ENCODE data around the gene ARHGEF3. TPM values are rescaled to one million over a fixed set of nuclear protein-coding genes. Genes with fewer than 3 reads are reported as not detected.

Gene ARHGEF3
- total and polyA plus RNA-seq, 4 experiments from 2014 or later = 120 to 160 (median 126) TPM

DNA sequence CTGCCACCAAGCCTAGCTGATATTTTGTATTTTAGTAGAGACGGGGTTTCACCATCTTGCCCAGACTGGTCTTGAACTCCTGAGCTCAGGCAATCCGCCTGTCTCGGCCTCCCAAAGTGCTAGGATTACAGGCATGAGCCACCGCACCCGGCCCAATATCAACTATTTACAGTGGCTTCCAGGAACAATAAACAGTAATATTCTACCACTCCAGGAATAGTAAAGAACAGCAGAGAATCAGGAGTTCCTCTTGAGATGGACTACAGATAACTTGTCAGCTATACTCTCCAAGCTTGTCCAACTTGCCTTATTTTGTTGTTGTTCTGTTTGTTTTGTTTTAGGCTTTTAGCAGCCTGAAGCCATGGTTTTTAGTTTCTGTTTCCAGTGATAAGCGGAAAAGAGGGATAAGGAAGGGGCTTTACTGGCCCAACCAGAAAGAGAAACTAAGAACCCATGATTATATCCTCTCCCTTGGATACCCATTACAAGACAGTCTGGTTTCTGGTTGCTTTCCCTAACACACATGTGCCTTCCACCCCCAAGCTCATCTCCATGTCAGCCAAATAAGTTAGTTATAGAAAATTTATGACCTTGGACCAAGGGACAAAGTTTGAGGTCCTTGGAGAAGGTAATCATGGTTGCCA is 36.7 kb downstream of the ARHGEF3 start:
- Mint-ChIP-seq H3K27me3 (no peaks in the 10 kb centered on the region), H3K4me1 (peaks cover 53 to 83% (median 67%) of the 10 kb centered on the region in 4 donors), H3K27ac (peak overlapping the region; percentile 24 to 88 (median 81)), H3K4me3 (peak overlapping the region in 5 of 8 donors; percentile 19 to 51 (median 47)), H3K36me3 (peaks cover 53 to 65% of the 10 kb centered on the region in 2 donors), H3K9me3 (no peaks in the 10 kb centered on the region)
- Histone ChIP-seq H3K4me1 (ENCODE audit: insufficient read depth, low read length) (peaks cover 81% of the 10 kb centered on the region), H3K36me3 (ENCODE audit: insufficient read depth, low read length) (peaks cover 16% of the 10 kb centered on the region), H3K4me3 (ENCODE audit: low read length in 2 of 2) (no peak overlapping the region), H3K9me3 (ENCODE audit: control insufficient read depth in 1 of 2, low read length in 2 of 2) (no peaks in the 10 kb centered on the region), H3K27me3 (ENCODE audit: insufficient read depth, low read length) (no peaks in the 10 kb centered on the region), H3K27ac (ENCODE audit: low read depth, low read length) (no peak overlapping the region)
- POLR2A ChIA-PET (ENCODE audit: partially characterized antibody) = interaction anchor here (0.8 to 1.5 kb wide), 6 partner anchors 10 to 36 kb away, joined by 3 to 7 read pairs (median 4); partner anchors contain the start of gene ARHGEF3
- intact Hi-C loops (cut with micrococcal nuclease) = no loop called here
- CTCF ChIA-PET (ENCODE audit: partially characterized antibody) = interaction anchor here (0.9 to 2.6 kb wide), 7 partner anchors 10 to 223 kb away, joined by 3 to 18 read pairs (median 4); no protein-coding TSS in a partner anchor
- no peak for DNase-seq

DNA sequence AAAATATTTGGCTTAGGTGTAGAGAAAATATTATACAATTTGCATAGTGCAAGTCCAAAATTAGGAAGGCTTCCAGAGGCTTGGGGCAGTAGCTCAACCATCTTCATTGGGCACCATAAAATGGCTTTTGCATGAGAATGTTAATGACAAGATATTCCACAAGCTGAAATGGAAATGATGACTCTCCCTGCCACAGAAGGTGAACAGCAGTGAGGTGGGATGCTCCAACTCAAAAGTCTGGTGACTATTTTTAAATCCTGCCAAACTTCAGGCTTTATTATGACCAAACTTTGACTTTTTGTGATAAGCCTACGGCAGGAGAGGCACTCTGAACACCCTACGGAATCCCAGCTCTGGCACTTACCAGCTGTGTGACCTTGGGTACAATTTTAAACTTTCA is 37.6 kb downstream of the ARHGEF3 start:
- H3K4me3 ChIP-seq (ENCODE audit: low read length in 2 of 2) = no peak overlapping the region
- H3K36me3 ChIP-seq (ENCODE audit: insufficient read depth, low read length) = peaks cover 7% of the 10 kb centered on the region
- H3K27me3 ChIP-seq (ENCODE audit: insufficient read depth, low read length) = no peaks in the 10 kb centered on the region
- H3K9me3 Mint-ChIP-seq = no peaks in the 10 kb centered on the region
- H3K9me3 ChIP-seq (ENCODE audit: control insufficient read depth in 1 of 2, low read length in 2 of 2) = no peaks in the 10 kb centered on the region
- intact Hi-C loops (cut with micrococcal nuclease) = no loop called here
- H3K4me1 ChIP-seq (ENCODE audit: insufficient read depth, low read length) = peaks cover 81% of the 10 kb centered on the region
- peak overlapping the region in 3 of 7 donors; percentile 6 to 57 (median 24) for H3K27ac Mint-ChIP-seq
- H3K4me1 Mint-ChIP-seq = peaks cover 59 to 84% (median 71%) of the 10 kb centered on the region in 4 donors
- H3K27ac ChIP-seq (ENCODE audit: low read depth, low read length) = no peak overlapping the region
- peak overlapping the region in 1 of 8 donors; percentile 17 for H3K4me3 Mint-ChIP-seq
- H3K27me3 Mint-ChIP-seq = no peaks in the 10 kb centered on the region
- no peak for DNase-seq
- POLR2A ChIA-PET (ENCODE audit: partially characterized antibody) = interaction anchor here (0.8 to 1.5 kb wide), 6 partner anchors 9 to 37 kb away, joined by 3 to 7 read pairs (median 5); partner anchors contain the start of gene ARHGEF3
- peaks cover 53 to 62% of the 10 kb centered on the region in 2 donors for H3K36me3 Mint-ChIP-seq
- CTCF ChIA-PET (ENCODE audit: partially characterized antibody) = interaction anchor here (0.7 to 2.6 kb wide), 8 partner anchors 9 to 224 kb away, joined by 3 to 18 read pairs (median 4); no protein-coding TSS in a partner anchor

DNA sequence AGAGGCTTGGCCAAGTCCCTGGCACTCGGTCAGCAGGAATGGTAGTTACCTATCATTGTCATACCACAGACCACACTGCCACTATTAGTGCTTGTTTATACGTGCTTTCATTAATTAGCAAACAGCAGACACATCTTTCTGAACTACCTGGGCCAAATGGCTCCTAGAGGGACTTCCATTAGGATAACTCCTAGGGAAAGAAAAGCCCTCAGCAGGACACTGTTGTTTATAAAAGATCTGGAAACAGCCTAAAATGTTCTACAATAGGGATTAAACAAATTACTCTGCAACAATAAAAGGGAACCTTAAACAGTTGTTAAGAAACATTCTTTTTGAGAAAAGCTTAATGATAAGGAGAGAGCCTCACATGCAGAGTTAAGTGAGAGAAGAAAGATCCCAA is 38.5 kb downstream of the ARHGEF3 start:
- Mint-ChIP-seq H3K9me3 (no peaks in the 10 kb centered on the region), H3K27ac (peak overlapping the region in 6 of 7 donors; percentile 16 to 92 (median 34)), H3K4me3 (no peak overlapping the region), H3K36me3 (peaks cover 49 to 59% of the 10 kb centered on the region in 2 donors), H3K4me1 (peaks cover 58 to 83% (median 71%) of the 10 kb centered on the region in 4 donors), H3K27me3 (no peaks in the 10 kb centered on the region)
- Histone ChIP-seq H3K27me3 (ENCODE audit: insufficient read depth, low read length) (no peaks in the 10 kb centered on the region), H3K4me1 (ENCODE audit: insufficient read depth, low read length) (peaks cover 82% of the 10 kb centered on the region), H3K9me3 (ENCODE audit: control insufficient read depth in 1 of 2, low read length in 2 of 2) (no peaks in the 10 kb centered on the region), H3K36me3 (ENCODE audit: insufficient read depth, low read length) (peaks cover 5% of the 10 kb centered on the region), H3K27ac (ENCODE audit: low read depth, low read length) (no peak overlapping the region), H3K4me3 (ENCODE audit: low read length in 2 of 2) (no peak overlapping the region)
- no peak for DNase-seq
- POLR2A ChIA-PET (ENCODE audit: partially characterized antibody) = interaction anchor here (1.4 kb wide), 1 partner anchor 21 kb away, joined by 7 read pairs; no protein-coding TSS in a partner anchor
- intact Hi-C loops (cut with micrococcal nuclease) = no loop called here
- CTCF ChIA-PET (ENCODE audit: partially characterized antibody) = interaction anchor here (1.9 to 2.6 kb wide), 2 partner anchors 36 to 225 kb away, joined by 5 to 18 read pairs; no protein-coding TSS in a partner anchor

DNA sequence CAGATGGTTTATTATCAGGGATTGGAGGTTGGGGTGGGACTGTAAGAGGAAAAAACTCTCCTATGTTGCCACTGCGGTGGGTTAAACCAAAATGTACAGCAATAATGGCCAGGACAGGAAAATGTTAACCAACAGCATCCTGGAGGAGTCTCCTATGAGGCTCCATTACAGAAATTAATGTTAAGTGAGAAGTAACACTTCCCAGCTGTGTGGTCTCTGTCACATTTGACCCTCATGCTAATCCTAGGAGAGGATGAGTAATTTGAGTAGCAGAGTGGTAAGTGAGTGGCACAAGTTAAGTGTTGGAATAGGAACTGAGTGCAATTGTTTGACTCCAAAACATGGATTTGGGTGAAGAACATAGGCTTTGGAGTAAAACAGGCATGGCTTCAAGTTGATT is 39.0 kb downstream of the ARHGEF3 start:
- Histone ChIP-seq H3K27me3 (ENCODE audit: insufficient read depth, low read length) (no peaks in the 10 kb centered on the region), H3K9me3 (ENCODE audit: control insufficient read depth in 1 of 2, low read length in 2 of 2) (no peaks in the 10 kb centered on the region), H3K36me3 (ENCODE audit: insufficient read depth, low read length) (peaks cover 5% of the 10 kb centered on the region), H3K4me3 (ENCODE audit: low read length in 2 of 2) (no peak overlapping the region), H3K4me1 (ENCODE audit: insufficient read depth, low read length) (peaks cover 82% of the 10 kb centered on the region), H3K27ac (ENCODE audit: low read depth, low read length) (no peak overlapping the region)
- no peaks in the 10 kb centered on the region for H3K9me3 Mint-ChIP-seq
- H3K27ac Mint-ChIP-seq = peak overlapping the region in 5 of 7 donors; percentile 31 to 92 (median 78)
- H3K4me1 Mint-ChIP-seq = peaks cover 58 to 82% (median 71%) of the 10 kb centered on the region in 4 donors
- no peak for DNase-seq
- peak overlapping the region in 1 of 8 donors; percentile 9 for H3K4me3 Mint-ChIP-seq
- H3K36me3 Mint-ChIP-seq = peaks cover 49 to 59% of the 10 kb centered on the region in 2 donors
- ChIA-PET CTCF (ENCODE audit: partially characterized antibody) (interaction anchor here (2.6 kb wide), 1 partner anchor 37 kb away, joined by 18 read pairs; no protein-coding TSS in a partner anchor), POLR2A (ENCODE audit: partially characterized antibody) (interaction anchor here (11.8 kb wide), 1 partner anchor 36 kb away, joined by 172 read pairs; the partner anchor contains the start of gene ARHGEF3)
- intact Hi-C loops (cut with micrococcal nuclease) = no loop called here
- no peaks in the 10 kb centered on the region for H3K27me3 Mint-ChIP-seq

DNA sequence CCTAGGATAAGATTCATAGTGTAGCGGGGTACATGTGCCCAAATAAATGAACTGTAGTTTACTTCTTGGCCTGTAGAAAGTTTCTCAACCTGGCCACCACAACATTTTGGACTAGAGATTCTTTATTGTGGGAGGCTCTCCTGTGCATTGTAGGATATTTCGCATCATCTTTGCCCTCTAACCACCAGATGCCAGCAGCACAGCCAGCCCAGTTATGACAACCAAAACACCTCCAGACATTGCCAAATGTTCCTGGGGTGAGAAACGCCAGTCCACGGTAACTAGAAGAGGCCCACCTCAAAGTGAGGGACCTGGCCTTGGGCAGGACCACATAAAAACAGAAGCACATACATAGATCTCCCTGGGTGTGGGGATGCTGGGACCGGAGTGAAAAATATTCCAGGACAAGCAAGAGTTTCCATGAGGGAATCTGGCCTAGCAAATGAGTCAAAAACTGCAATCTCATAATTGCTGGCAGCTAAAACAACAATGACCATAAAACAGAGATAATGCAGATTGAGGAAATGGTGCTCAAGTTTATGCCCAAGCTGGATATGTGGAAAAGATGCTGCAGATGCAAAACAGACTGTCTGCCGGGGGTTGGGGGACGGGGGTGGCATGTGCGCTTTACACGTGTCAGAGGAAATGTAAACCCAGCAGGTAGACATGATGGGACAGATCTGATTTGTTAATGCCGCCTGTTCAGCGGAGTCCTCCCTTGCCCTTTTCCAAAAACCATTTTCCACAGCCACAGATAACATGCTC is 39.7 kb downstream of the ARHGEF3 start:
- peaks cover 58 to 87% (median 75%) of the 10 kb centered on the region in 4 donors for H3K4me1 Mint-ChIP-seq
- Histone ChIP-seq H3K27me3 (ENCODE audit: insufficient read depth, low read length) (no peaks in the 10 kb centered on the region), H3K4me1 (ENCODE audit: insufficient read depth, low read length) (peaks cover 85% of the 10 kb centered on the region), H3K36me3 (ENCODE audit: insufficient read depth, low read length) (peaks cover 5% of the 10 kb centered on the region), H3K9me3 (ENCODE audit: control insufficient read depth in 1 of 2, low read length in 2 of 2) (no peaks in the 10 kb centered on the region), H3K27ac (ENCODE audit: low read depth, low read length) (peak overlapping the region; percentile 6), H3K4me3 (ENCODE audit: low read length in 2 of 2) (no peak overlapping the region)
- peak overlapping the region in 3 of 8 donors; percentile 3 to 47 (median 31) for H3K4me3 Mint-ChIP-seq
- intact Hi-C loops (cut with micrococcal nuclease) = no loop called here
- peaks cover 49 to 61% of the 10 kb centered on the region in 2 donors for H3K36me3 Mint-ChIP-seq
- ChIA-PET CTCF (ENCODE audit: partially characterized antibody) (interaction anchor here (21.4 kb wide), 1 partner anchor 38 kb away, joined by 267 read pairs; the partner anchor contains the start of gene ARHGEF3), POLR2A (ENCODE audit: partially characterized antibody) (interaction anchor here (11.8 kb wide), 1 partner anchor 37 kb away, joined by 172 read pairs; the partner anchor contains the start of gene ARHGEF3)
- no peaks in the 10 kb centered on the region for H3K9me3 Mint-ChIP-seq
- H3K27ac Mint-ChIP-seq = peak overlapping the region; percentile 31 to 92 (median 78)
- H3K27me3 Mint-ChIP-seq = no peaks in the 10 kb centered on the region
- no peak for DNase-seq

DNA sequence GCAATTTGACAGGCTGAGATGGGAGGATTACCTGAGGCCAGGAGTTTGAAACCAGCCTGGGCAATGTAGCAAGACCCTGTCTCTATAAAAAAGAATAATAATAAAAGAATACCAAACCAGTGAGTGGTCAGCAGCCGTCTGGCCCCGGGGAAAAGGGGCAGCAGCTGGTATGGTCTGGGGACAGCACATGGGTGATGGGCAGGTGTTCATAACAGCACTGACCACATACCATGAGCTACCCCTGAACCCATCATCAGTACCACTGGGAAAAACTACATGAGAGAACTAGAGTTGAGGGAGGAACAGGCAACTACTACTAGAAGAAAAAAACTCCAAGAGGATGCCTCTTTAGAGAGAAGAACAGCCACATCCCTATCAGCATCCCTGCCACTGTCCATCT is 40.7 kb downstream of the ARHGEF3 start:
- ChIA-PET CTCF (ENCODE audit: partially characterized antibody) (interaction anchor here (1.0 to 21.4 kb wide), 4 partner anchors 9 to 228 kb away, joined by 3 to 267 read pairs (median 5); partner anchors contain the start of gene ARHGEF3), POLR2A (ENCODE audit: partially characterized antibody) (interaction anchor here (11.8 kb wide), 1 partner anchor 38 kb away, joined by 172 read pairs; the partner anchor contains the start of gene ARHGEF3)
- no peaks in the 10 kb centered on the region for H3K9me3 ChIP-seq (ENCODE audit: control insufficient read depth in 1 of 2, low read length in 2 of 2)
- H3K4me1 Mint-ChIP-seq = peaks cover 57 to 87% (median 75%) of the 10 kb centered on the region in 4 donors
- DNase-seq = no peak
- peaks cover 5% of the 10 kb centered on the region for H3K36me3 ChIP-seq (ENCODE audit: insufficient read depth, low read length)
- H3K4me1 ChIP-seq (ENCODE audit: insufficient read depth, low read length) = peaks cover 85% of the 10 kb centered on the region
- H3K4me3 Mint-ChIP-seq = no peak overlapping the region
- no peaks in the 10 kb centered on the region for H3K27me3 ChIP-seq (ENCODE audit: insufficient read depth, low read length)
- no peaks in the 10 kb centered on the region for H3K27me3 Mint-ChIP-seq
- intact Hi-C loops (cut with micrococcal nuclease) = no loop called here
- H3K27ac Mint-ChIP-seq = peak overlapping the region; percentile 46 to 92 (median 73)
- no peak overlapping the region for H3K4me3 ChIP-seq (ENCODE audit: low read length in 2 of 2)
- H3K9me3 Mint-ChIP-seq = no peaks in the 10 kb centered on the region
- H3K27ac ChIP-seq (ENCODE audit: low read depth, low read length) = no peak overlapping the region
- H3K36me3 Mint-ChIP-seq = peaks cover 49 to 58% of the 10 kb centered on the region in 2 donors
